Nucleus accumbens (tissue), 56 donors: Measurements from ENCODE around the gene USP48.
A peak's percentile ranks its signal among the peaks of the same experiment; 100 is the strongest.
"Not testable (repeated sequence)": the region's sequence is repeated elsewhere in the genome, so short reads cannot be mapped to it uniquely, and the experiment has no call there.

Experiments
- DNase-seq, 56 donors: peaks; one replicate each; lab custom pipeline; 2025; lab: John Stamatoyannopoulos, UW

The USP48 gene

DNA sequence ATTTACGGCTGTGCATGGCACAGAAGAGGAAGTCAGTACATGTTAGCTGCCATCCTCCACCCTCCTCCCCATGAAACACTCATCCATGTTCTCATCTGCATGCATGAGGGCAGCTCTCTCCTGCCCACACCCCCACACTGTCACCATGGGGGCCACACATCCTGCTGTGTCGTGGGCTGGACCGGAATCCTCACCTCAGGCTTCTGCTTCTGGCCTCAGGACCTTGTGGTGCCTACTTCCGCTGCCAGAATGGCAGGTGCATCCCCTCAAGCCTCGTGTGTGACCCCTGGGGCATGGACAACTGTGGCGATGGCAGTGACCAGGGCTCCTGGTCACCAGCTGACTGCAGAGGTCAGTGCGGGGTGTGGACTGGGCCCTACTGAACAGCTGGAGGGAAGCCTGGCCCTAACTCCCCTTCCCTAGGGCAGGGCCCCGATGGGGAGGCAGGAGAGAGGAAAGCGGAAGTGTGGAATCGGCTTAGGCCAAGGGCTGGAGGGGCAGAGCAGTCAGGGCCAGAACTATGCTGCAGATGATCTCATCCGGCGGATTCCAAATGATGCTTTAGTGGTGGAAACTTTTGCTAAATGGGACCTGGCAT is 32.9 kb upstream of the USP48 start:
- no peak for DNase-seq

DNA sequence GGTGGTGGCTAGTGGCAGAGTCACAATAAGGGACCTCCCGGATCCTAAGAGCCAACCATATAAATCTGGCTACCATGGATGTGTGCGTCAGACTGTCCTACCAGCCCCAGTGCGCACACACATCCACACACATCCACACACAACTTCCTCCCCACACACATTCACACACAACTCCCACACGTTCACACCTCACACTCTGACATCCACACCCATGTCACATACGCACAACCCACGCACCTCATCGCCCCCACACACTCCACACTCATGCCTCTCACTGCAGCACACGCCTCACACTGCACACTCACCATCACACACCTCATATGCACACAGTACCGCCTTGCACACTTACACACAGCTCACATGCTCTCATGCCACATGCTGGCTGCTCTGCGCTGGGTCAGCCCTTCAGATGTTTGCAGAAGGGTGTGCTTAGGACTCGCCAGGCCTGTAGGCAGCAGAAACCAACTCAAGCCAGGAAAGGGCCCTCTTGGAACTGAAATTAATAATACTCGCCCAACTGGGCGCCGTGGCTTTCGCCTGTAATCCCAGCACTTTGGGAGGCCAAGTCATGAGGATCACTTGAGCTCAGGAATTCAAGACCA is 32.1 kb upstream of the USP48 start:
- DNase-seq: no peak

DNA sequence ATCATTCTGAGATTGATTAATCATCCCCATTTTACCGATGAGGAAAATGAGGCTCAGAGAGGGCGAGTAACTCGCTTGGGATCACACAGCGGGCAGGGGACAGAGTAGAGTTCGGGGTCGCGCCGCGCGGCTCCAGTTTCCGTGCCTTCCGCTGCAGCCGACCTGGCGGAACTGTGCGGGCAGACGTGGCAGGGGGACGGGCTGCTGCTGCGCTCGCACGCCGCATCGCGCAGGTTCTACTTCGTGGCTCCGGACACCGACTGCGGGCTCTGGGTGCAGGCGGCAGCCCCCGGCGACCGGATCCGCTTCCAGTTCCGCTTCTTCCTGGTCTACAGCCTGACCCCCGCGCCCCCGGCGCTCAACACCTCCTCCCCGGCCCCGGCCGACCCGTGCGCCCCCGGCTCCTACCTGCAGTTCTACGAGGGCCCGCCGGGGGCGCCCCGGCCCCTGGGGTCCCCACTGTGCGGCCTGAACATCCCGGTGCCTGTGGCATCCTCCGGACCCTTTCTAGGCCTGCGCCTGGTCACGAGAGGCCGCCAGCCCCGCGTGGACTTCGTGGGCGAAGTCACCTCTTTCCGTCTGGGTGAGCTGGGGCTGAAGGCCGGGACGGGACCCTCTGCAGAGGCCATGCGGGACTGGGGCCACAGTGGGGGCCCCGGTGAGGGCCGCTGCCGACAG is 31.4 kb upstream of the USP48 start:
- DNase-seq: peak in 2 of 56 donors; percentile 4 to 5

DNA sequence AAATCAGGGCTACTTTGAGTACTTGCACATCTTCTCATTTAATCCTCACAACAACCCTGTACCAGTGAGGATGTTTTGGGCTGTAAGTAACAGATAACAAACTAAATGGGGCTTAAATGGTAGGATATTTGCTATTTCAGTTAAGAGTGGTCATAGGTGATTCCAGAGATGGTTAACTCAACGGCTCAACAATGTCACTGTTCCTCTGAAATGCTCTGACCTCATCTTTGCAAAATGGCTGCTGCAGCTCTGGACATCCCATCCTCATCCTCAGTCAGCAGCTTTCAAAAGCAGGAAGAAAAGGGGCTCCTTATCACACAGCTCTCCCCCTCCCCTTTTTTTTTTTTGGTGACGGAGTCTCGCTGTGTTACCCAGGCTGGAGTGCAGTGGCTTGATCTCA is 30.6 kb upstream of the USP48 start:
- no peak for DNase-seq

DNA sequence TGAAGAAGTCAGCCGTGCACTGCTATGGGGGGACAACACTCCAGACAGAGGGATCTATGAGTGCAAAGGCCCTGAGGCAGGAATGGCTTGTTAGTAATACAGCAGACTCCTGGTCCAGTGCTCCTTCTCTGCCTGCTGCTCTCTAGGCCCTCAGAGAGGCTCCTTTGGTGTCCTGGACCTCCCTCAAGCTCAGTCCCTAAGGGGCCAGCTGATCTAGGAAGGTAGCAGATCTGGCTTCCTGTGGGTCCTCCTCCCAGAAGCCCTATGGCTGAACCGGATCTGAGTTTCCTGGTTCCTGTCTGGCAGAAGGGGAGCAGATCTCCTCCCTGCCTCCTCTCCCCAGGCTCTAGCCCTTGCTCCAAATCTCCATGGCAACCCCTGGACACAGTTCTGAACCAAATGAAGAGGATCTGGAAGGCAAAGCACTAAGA is 28.9 kb upstream of the USP48 start, which contains the start of gene LDLRAD2:
Gene LDLRAD2, plus strand, starts transcription at position 391 of the 431 bp plus-strand sequence. CDS start 187 bp downstream, outside the sequence.
- no peak for DNase-seq

DNA sequence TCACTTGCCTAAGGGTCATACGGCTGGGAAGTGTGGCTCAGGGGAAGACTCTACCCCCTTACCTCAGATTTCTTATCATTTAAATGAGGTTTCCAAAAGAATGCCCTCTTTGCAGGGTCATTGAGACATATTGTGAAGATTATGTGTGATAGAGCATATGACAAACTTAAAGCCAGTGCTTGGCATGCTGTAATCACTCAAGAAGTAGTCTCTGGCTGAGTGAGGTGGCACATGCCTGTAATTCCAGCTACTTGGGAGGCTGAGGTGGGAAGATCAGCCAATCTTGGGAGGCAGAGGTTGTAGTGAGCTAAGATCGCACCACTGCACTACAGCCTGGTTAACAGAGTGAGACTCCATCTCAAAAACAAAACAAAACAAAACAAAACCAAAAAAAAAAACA is 21.6 kb upstream of the USP48 start:
- no peak for DNase-seq

DNA sequence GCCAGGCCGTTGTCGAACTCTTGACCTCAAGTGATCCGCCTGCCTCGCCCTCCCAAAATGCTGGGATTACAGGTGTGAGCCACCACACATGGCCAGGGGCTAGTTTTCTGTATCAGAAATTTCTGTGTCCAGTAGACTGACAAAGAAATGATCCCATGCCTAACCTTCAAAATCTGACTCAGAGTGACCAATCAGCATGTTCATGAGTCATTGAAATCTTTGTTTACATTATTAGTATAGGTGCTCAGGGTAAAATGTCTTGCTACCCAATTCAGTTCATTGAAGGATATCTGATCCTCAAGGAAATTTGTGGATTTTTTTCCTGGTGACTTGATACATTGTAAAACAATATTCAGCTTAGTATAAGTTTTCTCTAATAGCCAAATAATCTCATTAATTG is 18.2 kb upstream of the USP48 start:
- DNase-seq: no peak

DNA sequence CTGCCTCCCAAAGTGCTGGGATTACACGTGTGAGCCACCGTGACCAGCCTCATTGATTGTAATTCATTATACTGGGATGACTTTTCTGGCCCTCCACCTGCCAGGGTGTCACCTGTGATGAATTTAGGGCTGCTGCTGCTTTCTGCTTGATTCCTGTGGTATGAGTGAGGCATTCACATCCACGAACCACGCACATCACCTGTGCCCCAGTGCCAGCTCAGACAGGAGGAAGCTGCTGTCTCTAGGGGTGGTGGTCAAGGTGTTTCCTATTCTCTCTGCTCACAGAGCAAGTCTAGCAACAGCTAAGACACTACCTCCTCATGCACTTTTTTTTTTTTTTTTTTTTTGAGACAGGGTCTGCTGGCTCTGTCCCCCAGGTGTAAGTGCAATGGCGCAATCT is 16.8 kb upstream of the USP48 start:
- no peak for DNase-seq

DNA sequence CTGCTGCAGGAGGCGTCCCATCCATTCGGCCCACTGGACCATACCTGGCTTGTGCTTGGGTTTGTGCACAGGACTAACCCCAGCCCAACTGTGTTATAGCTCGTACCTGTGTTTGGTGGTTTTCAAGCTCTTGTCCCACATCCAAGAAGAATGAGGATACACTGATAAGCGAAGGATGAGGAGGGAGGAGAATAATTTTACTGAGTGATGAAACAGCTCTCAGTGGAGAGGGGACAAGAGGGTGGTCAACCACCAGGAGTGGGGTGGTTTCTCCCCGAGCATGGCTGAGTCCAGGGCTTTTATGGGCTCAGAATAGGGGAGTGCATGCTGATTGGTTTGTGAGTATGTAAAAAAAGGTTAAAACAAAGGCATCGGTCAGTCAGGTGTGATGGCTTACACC is 12.1 kb upstream of the USP48 start:
- no peak for DNase-seq

DNA sequence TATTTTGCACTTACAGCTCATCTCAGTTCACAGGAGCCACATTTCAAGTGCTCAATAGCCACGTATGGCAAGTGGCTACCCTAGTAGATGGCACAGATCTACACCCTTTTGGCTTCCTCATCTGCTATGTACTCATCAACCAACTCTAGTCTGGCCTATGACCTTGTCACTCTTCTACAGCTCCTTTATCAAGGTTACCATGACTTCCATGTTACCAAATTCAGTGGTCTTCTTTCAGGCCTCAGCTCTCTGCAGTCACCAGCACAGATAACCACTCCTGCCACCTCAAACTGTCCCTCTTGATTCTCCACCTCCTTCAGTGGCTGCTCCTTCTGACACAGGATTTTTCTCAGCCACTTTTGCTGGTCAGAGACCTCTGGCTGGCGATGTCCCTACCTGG is 11.7 kb upstream of the USP48 start:
- DNase-seq: no peak

DNA sequence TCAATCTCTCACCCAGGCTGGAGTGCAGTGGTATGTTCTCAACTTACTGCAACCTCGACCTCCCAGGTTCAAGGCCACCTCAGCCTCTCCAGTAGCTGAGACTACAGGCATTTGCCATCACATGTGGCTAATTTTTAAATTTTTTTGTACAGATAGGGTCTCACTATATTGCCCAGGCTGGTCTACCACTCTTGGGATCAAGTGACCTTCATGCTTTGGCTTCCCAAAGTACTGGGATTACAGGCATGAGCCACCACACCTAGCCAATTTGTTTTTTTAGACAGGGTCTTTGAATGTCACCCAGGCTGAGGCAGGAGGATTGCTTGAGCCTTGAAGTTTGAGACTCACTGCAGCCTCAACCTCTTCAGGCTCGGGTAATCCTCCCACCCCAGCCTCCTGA is 10.2 kb upstream of the USP48 start:
- no peak for DNase-seq

DNA sequence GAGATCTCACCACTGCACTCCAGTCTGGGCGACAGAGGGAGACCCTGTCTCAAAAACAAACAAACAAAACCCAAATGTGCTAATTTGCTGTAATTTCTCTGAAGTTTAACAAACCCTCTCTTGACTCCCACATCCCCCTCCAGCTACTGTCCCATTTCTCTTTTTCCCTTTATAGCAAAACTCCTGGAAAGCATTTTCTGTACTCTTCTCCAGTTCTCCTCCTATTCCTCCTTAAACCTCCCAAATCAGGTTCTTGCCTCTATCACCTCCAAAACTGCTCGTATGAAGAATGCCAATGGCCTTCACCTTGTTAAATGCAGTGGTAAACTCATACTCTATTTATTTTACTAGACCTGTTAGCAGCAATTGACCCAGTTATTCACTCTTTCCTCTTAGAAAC is 3.7 kb upstream of the USP48 start:
- no peak for DNase-seq

DNA sequence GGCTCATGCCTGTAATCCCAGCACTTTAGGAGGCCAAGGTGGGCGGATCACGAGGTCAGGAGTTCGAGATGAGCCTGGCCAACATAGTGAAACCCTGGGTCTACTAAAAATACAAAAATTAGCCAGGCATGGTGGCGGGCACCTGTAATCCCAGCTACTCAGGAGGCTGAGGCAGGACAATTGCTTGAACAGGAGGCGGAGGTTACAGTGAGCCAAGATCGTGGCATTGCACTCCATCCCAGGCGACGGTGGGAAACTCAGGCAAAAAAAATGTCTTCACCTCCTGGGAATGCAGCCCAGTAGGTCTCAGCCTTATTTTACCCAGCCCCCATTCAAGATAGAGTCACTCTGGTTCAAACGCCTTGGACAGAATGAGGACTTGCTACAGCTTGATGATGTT is 2.8 kb upstream of the USP48 start:
- DNase-seq: not testable (repeated sequence)

DNA sequence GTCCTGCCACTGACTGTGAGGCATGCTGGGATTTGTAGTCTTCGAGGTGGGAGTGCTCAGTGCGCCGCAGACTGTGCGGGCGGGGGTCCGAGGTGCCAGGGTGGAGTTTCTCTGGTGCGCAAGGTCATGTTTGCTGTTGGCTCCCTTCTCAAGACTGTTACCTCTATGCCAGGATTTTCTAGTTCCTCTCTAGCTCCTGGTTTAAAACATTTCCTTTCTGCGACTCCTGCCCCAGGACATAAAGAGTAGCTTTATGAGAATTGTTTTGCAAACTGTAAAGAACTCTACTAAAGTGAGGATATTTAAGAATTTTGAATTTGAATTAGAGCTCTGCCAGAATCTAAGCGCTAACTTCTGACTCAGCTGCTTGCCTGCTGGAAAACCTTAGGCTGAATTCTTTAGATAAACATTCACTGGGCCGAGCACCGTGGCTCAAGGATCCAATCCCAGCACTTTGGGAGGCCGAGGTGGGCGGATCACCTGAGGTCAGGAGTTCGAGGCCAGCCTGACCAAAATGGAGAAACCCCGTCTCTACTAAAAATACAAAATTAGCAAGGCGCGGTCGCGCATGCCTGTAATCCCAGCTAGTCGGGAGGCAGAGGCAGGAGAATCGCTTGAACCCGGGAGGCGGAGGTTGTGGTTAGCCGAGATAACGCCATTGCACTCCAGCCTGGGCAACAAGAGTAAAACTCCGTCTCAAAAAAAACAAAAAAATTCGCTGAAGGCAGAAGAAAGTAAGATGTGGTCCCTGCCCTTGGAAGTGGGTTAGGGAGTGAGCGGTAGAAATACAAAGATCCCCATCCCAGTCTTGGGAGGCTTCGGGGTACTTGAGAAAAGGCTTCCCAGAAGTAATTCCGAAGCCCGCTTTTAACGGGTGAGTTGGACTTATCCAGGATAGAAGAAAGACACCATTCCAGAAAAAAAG is 992 bp upstream of the USP48 start:
- DNase-seq: peak in 4 of 56 donors; percentile 14 to 95 (median 40)

DNA sequence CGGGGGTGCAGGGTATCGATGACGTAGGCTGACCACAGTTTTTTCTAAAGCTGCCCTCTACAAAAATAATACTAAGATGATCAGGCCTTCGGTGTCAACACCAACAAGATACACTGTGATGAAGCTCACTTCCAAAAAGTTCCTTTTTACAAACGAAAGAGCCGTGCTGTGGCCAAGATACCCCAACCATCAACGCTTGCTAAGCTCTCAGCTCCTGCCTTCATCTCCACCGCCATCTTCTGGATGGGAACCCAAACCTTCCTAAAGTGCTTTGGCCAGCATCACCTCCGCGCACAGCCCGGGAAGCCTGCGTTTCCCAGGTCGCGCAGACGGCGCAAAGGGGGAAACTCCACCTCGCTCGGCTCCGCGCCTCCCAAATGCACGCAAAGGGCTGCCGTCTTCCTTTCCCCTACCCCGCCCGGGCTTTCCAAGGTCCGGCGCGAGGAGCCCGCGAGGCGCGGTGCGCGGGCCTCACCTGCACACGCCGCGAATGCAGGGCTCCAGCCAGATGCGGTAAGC is 541 bp downstream of the USP48 start:
- DNase-seq: peak in 48 of 56 donors; percentile 9 to 73 (median 54)

DNA sequence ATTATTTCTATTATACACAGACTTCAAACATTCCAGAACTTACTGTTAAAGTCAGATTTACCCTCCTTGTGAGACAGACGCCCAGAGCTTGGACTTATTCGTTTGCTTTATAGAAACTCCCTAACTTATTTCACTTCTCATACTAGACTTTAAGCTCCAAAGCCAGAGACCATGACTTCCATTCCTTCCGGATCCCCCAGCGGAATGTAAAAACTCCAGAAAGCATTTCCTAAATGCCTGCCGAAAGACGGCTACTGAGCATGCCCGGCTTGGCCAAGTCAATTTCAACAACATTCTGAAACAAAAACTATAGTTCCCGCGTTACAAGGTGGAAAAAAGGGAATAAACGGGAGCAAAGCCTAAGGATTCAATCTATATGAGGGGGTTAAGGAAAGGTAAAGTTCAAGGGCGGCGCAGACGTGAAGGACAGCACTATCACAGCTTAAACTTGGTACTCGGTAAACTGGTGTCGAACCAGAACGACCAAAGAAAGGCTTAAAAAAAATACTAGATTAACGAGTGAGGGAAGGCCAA is 1.1 kb downstream of the USP48 start:
- peak in 3 of 56 donors; percentile 2 to 23 (median 5) for DNase-seq

DNA sequence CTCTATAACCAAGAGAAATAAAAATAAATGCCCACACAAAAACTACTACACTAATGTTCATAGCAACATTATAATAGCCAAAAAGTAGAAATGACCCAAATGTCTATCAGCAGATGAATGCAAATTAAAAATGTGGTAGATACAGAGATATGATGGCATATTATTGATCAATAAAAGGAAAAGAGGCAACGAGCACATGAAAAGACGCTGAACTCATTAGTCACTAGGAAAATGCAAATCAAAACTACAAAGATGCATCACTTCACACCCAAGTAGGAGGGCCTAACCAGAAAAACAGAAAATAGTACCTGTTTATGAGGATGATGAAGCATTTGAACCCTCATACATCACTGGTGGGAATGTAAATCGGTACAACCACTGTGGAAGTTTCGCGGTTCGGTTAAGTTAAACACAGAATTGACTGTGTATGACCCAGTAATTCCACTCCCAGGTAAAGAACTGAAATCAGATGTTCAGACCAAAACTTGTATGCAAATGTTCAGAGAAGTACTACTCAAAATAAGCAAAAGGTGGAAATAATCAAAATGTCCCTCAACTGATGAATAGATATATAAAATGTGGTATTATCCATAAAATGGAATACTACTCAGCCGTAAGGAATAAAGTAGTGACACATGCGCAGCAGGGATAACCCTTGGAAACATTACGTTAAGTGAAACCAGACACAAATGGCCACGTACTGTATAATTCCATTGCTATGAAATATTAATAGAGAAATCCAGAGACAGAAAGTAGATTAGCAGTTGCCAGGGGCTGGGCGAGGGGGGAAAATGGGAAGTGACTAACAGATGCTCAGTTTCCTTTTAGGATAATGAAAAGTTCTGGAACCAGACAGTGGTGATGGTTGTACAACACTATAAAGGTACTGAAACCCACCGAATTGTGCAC is 3.1 kb downstream of the USP48 start:
- DNase-seq: no peak

DNA sequence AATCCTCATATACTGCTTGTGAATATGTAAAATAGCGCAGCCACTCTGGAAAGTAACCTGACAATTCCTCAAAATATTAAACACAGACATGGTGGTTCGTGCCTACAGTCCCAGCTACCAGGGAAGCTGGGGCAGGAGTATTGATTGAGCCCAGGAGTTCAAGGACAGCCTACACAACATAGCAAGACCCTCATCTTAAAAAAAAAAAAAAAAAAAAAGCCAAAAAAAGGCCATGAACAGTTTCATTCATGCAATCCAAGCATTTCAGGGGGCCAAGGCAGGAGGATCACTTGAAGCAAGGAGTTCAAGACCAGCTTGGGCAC is 4.6 kb downstream of the USP48 start:
- no peak for DNase-seq

DNA sequence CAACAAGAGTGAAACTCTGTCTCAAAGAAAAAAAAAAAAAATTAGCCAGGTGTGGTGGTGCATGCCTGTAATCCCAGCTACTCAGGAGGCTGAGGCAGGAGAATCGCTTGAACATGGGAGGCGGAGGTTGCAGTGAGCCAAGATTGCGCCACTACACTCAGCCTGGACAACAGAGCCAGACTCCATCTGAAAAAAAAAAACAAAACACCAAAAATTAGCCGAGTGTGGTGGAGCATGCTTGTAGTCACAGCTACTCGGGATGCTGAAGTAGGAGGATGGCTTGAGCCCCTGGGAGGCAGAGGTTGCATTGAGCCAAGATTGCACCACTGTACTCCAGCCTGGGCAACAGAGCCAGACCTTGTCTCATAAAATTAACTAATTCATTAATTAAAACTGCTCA is 6.0 kb downstream of the USP48 start:
- not testable (repeated sequence) for DNase-seq
